ENCODE measurements around the gene ARHGEF7.

Gene ARHGEF7

GRCh38 chr13:111330066-111330610 is 215.0 kb downstream of the ARHGEF7 start:
- H3K27ac ChIP-seq (ENCODE audit: low read depth, low read length) = no peak overlapping the region
- H3K23ac ChIP-seq (ENCODE audit: low read length) = no peak overlapping the region
- WGBS (ENCODE audit: extremely low coverage, insufficient coverage, insufficient read length) = no CpG with 5 or more reads among the region's 11 CpGs
- no peaks in the 10 kb centered on the region for H3K79me2 ChIP-seq (ENCODE audit: control insufficient read depth, insufficient read depth, low read length, poor library complexity)
- no peak overlapping the region for H3K4ac ChIP-seq (ENCODE audit: low read depth, low read length)
- no peak overlapping the region for H3K14ac ChIP-seq (ENCODE audit: low read length)
- H3K9ac ChIP-seq (ENCODE audit: low read length) = no peak overlapping the region
- no peak for DNase-seq
- no peaks in the 10 kb centered on the region for H3K27me3 ChIP-seq (ENCODE audit: insufficient read depth, low read length)
- H3K18ac ChIP-seq (ENCODE audit: low read length) = no peak overlapping the region
- no peak overlapping the region for H2BK5ac ChIP-seq (ENCODE audit: low read depth, low read length, poor library complexity)
- H4K91ac ChIP-seq (ENCODE audit: low read depth, low read length) = no peak overlapping the region
- no peak overlapping the region for H4K8ac ChIP-seq (ENCODE audit: low read depth, low read length)
- no peak overlapping the region for H2AK5ac ChIP-seq (ENCODE audit: low read length)
- H2AFZ ChIP-seq (ENCODE audit: insufficient read depth, low read length, poor library complexity) = no peak overlapping the region
- no peak overlapping the region for H3K4me3 ChIP-seq (ENCODE audit: low read depth, low read length)
- H3K79me1 ChIP-seq (ENCODE audit: low read length) = no peaks in the 10 kb centered on the region
- H2BK120ac ChIP-seq (ENCODE audit: insufficient read depth, low read length, poor library complexity) = no peak overlapping the region
- no peaks in the 10 kb centered on the region for H3K36me3 ChIP-seq (ENCODE audit: control insufficient read depth in 1 of 2, insufficient read depth in 2 of 2, low read length in 2 of 2)
- H2BK12ac ChIP-seq (ENCODE audit: low read length) = no peak overlapping the region
- no peaks in the 10 kb centered on the region for H3K4me1 ChIP-seq (ENCODE audit: control insufficient read depth in 1 of 2, insufficient read depth in 2 of 2, low read length in 2 of 2)
- H4K12ac ChIP-seq (ENCODE audit: low read depth, low read length) = no peak overlapping the region
- no peak overlapping the region for H3K4me2 ChIP-seq (ENCODE audit: low read length)
- peaks cover 5% of the 10 kb centered on the region for H3K9me3 ChIP-seq (ENCODE audit: insufficient read depth, low read depth, low read length)

GRCh38 chr13:111335298-111335697 is 220.2 kb downstream of the ARHGEF7 start:
- Histone ChIP-seq H3K79me1 (ENCODE audit: low read length) (no peaks in the 10 kb centered on the region), H3K27me3 (ENCODE audit: insufficient read depth, low read length) (no peaks in the 10 kb centered on the region), H3K23ac (ENCODE audit: low read length) (no peak overlapping the region), H3K9ac (ENCODE audit: low read length) (no peak overlapping the region), H3K4ac (ENCODE audit: low read depth, low read length) (no peak overlapping the region), H3K27ac (ENCODE audit: low read depth, low read length) (no peak overlapping the region), H4K12ac (ENCODE audit: low read depth, low read length) (no peak overlapping the region), H2AK5ac (ENCODE audit: low read length) (no peak overlapping the region), H3K4me2 (ENCODE audit: low read length) (no peak overlapping the region), H2AFZ (ENCODE audit: insufficient read depth, low read length, poor library complexity) (no peak overlapping the region), H3K4me3 (ENCODE audit: low read depth, low read length) (no peak overlapping the region), H2BK120ac (ENCODE audit: insufficient read depth, low read length, poor library complexity) (no peak overlapping the region), H3K36me3 (ENCODE audit: control insufficient read depth in 1 of 2, insufficient read depth in 2 of 2, low read length in 2 of 2) (no peaks in the 10 kb centered on the region), H4K8ac (ENCODE audit: low read depth, low read length) (no peak overlapping the region), H3K79me2 (ENCODE audit: control insufficient read depth, insufficient read depth, low read length, poor library complexity) (no peaks in the 10 kb centered on the region), H3K4me1 (ENCODE audit: control insufficient read depth in 1 of 2, insufficient read depth in 2 of 2, low read length in 2 of 2) (no peaks in the 10 kb centered on the region), H3K18ac (ENCODE audit: low read length) (no peak overlapping the region), H2BK5ac (ENCODE audit: low read depth, low read length, poor library complexity) (no peak overlapping the region), H4K91ac (ENCODE audit: low read depth, low read length) (no peak overlapping the region), H3K9me3 (ENCODE audit: insufficient read depth, low read depth, low read length) (peaks cover 2% of the 10 kb centered on the region), H3K14ac (ENCODE audit: low read length) (no peak overlapping the region), H2BK12ac (ENCODE audit: low read length) (no peak overlapping the region)
- no CpG with 5 or more reads among the region's 5 CpGs for WGBS (ENCODE audit: extremely low coverage, insufficient coverage, insufficient read length)
- no peak for DNase-seq

GRCh38 chr13:111336666-111337065 is 221.6 kb downstream of the ARHGEF7 start:
- H3K4me1 ChIP-seq (ENCODE audit: control insufficient read depth in 1 of 2, insufficient read depth in 2 of 2, low read length in 2 of 2) = no peaks in the 10 kb centered on the region
- no peak overlapping the region for H2BK5ac ChIP-seq (ENCODE audit: low read depth, low read length, poor library complexity)

GRCh38 chr13:111337206-111337605 is 222.1 kb downstream of the ARHGEF7 start:
- Histone ChIP-seq H2BK12ac (ENCODE audit: low read length) (no peak overlapping the region), H4K12ac (ENCODE audit: low read depth, low read length) (no peak overlapping the region), H3K23ac (ENCODE audit: low read length) (no peak overlapping the region), H4K8ac (ENCODE audit: low read depth, low read length) (no peak overlapping the region), H3K4me2 (ENCODE audit: low read length) (no peak overlapping the region), H3K4me1 (ENCODE audit: control insufficient read depth in 1 of 2, insufficient read depth in 2 of 2, low read length in 2 of 2) (no peaks in the 10 kb centered on the region), H3K9me3 (ENCODE audit: insufficient read depth, low read depth, low read length) (peaks cover 2% of the 10 kb centered on the region), H2BK120ac (ENCODE audit: insufficient read depth, low read length, poor library complexity) (no peak overlapping the region), H3K27ac (ENCODE audit: low read depth, low read length) (no peak overlapping the region), H2BK5ac (ENCODE audit: low read depth, low read length, poor library complexity) (no peak overlapping the region), H3K4ac (ENCODE audit: low read depth, low read length) (no peak overlapping the region), H3K36me3 (ENCODE audit: control insufficient read depth in 1 of 2, insufficient read depth in 2 of 2, low read length in 2 of 2) (no peaks in the 10 kb centered on the region), H4K91ac (ENCODE audit: low read depth, low read length) (no peak overlapping the region), H2AK5ac (ENCODE audit: low read length) (no peak overlapping the region), H2AFZ (ENCODE audit: insufficient read depth, low read length, poor library complexity) (no peak overlapping the region), H3K4me3 (ENCODE audit: low read depth, low read length) (no peak overlapping the region), H3K79me2 (ENCODE audit: control insufficient read depth, insufficient read depth, low read length, poor library complexity) (no peaks in the 10 kb centered on the region), H3K14ac (ENCODE audit: low read length) (no peak overlapping the region), H3K79me1 (ENCODE audit: low read length) (no peaks in the 10 kb centered on the region), H3K9ac (ENCODE audit: low read length) (no peak overlapping the region), H3K27me3 (ENCODE audit: insufficient read depth, low read length) (no peaks in the 10 kb centered on the region), H3K18ac (ENCODE audit: low read length) (no peak overlapping the region)
- WGBS (ENCODE audit: extremely low coverage, insufficient coverage, insufficient read length) = no CpG with 5 or more reads among the region's 4 CpGs
- peak; percentile 41 to 64 for DNase-seq

More at GRCh38 chr13:111336666-111337065, 221.6 kb downstream of the ARHGEF7 start:
- H3K27me3 ChIP-seq (ENCODE audit: insufficient read depth, low read length) = no peaks in the 10 kb centered on the region
- H3K4me2 ChIP-seq (ENCODE audit: low read length) = no peak overlapping the region
- no peak overlapping the region for H3K14ac ChIP-seq (ENCODE audit: low read length)
- H4K91ac ChIP-seq (ENCODE audit: low read depth, low read length) = no peak overlapping the region
- H3K9ac ChIP-seq (ENCODE audit: low read length) = no peak overlapping the region
- H2AFZ ChIP-seq (ENCODE audit: insufficient read depth, low read length, poor library complexity) = no peak overlapping the region
- no peak overlapping the region for H3K27ac ChIP-seq (ENCODE audit: low read depth, low read length)
- no peak overlapping the region for H4K12ac ChIP-seq (ENCODE audit: low read depth, low read length)
- H2AK5ac ChIP-seq (ENCODE audit: low read length) = no peak overlapping the region
- H3K4ac ChIP-seq (ENCODE audit: low read depth, low read length) = no peak overlapping the region
- H3K36me3 ChIP-seq (ENCODE audit: control insufficient read depth in 1 of 2, insufficient read depth in 2 of 2, low read length in 2 of 2) = no peaks in the 10 kb centered on the region
- no peak overlapping the region for H2BK12ac ChIP-seq (ENCODE audit: low read length)
- H3K79me1 ChIP-seq (ENCODE audit: low read length) = no peaks in the 10 kb centered on the region
- H3K23ac ChIP-seq (ENCODE audit: low read length) = no peak overlapping the region
- H4K8ac ChIP-seq (ENCODE audit: low read depth, low read length) = no peak overlapping the region
- peaks cover 2% of the 10 kb centered on the region for H3K9me3 ChIP-seq (ENCODE audit: insufficient read depth, low read depth, low read length)
- H3K79me2 ChIP-seq (ENCODE audit: control insufficient read depth, insufficient read depth, low read length, poor library complexity) = no peaks in the 10 kb centered on the region
- H3K4me3 ChIP-seq (ENCODE audit: low read depth, low read length) = no peak overlapping the region
- no CpG with 5 or more reads among the region's 9 CpGs for WGBS (ENCODE audit: extremely low coverage, insufficient coverage, insufficient read length)
- H3K18ac ChIP-seq (ENCODE audit: low read length) = no peak overlapping the region
- H2BK120ac ChIP-seq (ENCODE audit: insufficient read depth, low read length, poor library complexity) = no peak overlapping the region
- DNase-seq = peak in 1 of 2 donors; percentile 34

All from trophoblast cell (in vitro differentiated cells and primary cell).